ENCODE data around the gene NPEPL1.

Gene NPEPL1

DNA sequence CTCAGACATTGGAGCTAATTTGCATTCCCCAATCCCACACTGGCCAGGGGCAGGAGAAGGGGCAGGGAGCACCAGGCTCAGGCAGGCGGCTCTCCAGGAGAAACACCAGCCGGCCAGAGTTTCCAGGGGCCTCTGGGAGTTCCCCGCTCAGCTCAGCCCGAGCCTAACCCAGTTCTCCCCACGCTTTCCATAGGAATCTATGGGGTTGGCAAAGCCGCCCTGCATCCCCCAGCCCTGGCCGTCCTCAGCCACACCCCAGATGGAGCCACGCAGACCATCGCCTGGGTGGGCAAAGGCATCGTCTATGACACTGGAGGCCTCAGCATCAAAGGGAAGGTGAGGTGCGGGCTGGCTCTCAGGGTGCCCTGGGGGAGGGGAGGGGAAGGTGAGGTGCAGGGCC lies 8.2 kb downstream of the NPEPL1 start:
- no peak for DNase-seq (ENCODE audit: low read depth, low spot score)
- TF ChIP-seq, protein P1, sequence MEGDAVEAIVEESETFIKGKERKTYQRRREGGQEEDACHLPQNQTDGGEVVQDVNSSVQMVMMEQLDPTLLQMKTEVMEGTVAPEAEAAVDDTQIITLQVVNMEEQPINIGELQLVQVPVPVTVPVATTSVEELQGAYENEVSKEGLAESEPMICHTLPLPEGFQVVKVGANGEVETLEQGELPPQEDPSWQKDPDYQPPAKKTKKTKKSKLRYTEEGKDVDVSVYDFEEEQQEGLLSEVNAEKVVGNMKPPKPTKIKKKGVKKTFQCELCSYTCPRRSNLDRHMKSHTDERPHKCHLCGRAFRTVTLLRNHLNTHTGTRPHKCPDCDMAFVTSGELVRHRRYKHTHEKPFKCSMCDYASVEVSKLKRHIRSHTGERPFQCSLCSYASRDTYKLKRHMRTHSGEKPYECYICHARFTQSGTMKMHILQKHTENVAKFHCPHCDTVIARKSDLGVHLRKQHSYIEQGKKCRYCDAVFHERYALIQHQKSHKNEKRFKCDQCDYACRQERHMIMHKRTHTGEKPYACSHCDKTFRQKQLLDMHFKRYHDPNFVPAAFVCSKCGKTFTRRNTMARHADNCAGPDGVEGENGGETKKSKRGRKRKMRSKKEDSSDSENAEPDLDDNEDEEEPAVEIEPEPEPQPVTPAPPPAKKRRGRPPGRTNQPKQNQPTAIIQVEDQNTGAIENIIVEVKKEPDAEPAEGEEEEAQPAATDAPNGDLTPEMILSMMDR (IDR thresholded peaks at IDR 0.05; ENCODE audit: insufficient read depth, low read length, missing control alignments), result no peak
- CTCF ChIA-PET, result interaction anchor here (2.2 kb wide), 1 partner anchor 11 kb away, joined by 5 read pairs; no protein-coding TSS in a partner anchor
- no peak overlapping the region for H3K4me3 ChIP-seq (ENCODE audit: low read depth, low read length)
- POLR2A ChIA-PET, result no interaction called here

DNA sequence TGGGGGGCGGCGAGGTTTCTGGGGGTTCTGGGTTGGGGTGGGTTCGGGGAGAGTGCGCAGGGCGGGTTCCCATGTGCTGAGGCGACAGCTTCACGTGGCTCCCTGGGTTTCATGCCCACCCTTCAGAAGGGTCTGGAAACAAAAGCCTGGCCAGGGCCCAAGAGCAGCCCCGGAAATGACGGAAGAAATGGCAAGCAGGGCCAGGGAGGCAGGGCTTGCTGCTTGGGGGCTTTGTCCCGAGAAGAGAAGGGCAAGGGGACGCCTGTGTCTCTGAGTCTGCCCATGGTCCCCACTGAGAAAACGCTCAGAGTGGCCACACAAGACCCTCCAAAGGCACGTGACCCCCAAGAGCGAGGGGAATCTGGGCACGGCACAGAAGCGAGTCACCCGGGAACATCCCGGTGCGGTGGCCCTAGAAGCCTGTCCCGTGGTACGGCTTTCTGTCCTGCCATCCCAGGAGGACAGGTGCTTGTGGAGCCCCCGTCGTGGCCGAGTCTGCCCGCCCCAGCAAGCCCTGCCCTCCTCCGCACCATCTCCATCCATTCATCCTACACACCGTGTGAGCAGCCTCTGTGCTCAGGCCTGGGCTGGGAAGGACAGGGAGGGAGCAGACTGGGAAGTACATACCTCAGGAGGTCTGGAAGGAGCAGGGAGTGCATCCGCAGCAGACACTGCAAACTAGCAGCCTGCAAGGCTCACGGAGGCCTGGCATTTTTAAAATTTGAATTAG lies 9.0 kb downstream of the NPEPL1 start:
- ChIA-PET POLR2A (no interaction called here), CTCF (no interaction called here)
- TF ChIP-seq, protein P1 (IDR thresholded peaks at IDR 0.05; ENCODE audit: insufficient read depth, low read length, missing control alignments), result no peak
- H3K4me3 ChIP-seq (ENCODE audit: low read depth, low read length), result no peak overlapping the region
- no peak for DNase-seq (ENCODE audit: low read depth, low spot score)

DNA sequence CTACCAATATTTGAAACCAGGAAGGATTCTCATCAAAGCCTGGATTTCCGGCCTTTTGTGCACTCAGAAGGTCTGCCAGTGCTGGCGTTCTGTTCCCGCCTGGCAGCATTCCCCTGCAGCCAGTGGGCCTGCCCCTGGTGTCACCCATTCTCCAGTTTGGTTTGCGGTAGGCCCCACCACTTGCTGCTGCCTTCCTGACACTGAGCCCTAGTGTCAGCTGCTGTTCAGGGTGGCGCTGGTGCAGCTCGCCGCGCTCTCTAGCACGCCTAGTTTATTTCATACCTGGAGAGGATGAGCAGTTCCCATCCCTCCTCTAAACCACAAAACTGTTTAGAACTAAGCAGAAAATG lies 9.5 kb downstream of the NPEPL1 start:
- ChIA-PET POLR2A (no interaction called here), CTCF (no interaction called here)

DNA sequence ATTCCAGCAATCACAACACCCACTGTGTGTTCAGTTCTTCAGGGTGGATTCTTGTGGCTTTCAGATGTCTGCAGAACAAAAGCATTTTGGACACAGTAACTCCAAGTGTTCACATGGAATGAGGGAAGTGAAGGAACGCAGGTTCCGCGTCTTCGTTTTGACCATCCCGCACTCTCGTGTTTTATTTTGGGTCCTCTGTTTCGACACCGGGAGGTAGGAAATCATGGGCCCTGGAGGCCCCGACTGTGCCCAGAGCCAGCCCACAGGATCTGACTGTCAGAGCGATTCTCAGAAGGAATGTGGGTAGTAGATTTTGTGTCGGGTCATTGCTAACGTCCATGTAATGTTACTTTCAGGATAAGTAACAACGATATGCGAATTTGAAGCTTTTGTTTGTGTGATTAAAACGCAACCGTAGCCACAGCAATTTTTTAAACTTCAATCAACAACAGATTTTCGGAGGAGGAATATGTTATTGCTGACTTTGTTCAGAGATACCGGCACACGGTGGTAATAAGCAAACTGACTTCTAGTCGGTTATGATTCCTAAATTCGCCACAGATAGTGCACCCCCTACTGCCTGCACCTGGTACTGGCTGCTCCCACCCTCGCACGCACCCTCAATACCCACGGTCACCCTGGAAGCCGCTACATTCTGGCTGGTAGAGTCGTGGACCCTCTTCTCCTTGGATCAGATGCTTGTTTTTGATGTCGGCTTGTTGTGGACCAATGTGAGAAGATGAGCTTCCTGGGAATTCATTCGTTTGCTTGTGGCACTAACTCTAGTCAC lies 10.5 kb downstream of the NPEPL1 start:
- TF ChIP-seq, protein P1 (IDR thresholded peaks at IDR 0.05; ENCODE audit: insufficient read depth, low read length, missing control alignments), result no peak
- CTCF ChIA-PET, result interaction anchor here (0.7 to 0.9 kb wide), 2 partner anchors 10 to 220 kb away, joined by 3 read pairs; no protein-coding TSS in a partner anchor
- no peak for DNase-seq (ENCODE audit: low read depth, low spot score)

More for the DNA sequence above, 9.5 kb downstream of the NPEPL1 start:
- TF ChIP-seq, protein P1 (IDR thresholded peaks at IDR 0.05; ENCODE audit: insufficient read depth, low read length, missing control alignments), result no peak
- no peak overlapping the region for H3K4me3 ChIP-seq (ENCODE audit: low read depth, low read length)
- no peak for DNase-seq (ENCODE audit: low read depth, low spot score)

DNA sequence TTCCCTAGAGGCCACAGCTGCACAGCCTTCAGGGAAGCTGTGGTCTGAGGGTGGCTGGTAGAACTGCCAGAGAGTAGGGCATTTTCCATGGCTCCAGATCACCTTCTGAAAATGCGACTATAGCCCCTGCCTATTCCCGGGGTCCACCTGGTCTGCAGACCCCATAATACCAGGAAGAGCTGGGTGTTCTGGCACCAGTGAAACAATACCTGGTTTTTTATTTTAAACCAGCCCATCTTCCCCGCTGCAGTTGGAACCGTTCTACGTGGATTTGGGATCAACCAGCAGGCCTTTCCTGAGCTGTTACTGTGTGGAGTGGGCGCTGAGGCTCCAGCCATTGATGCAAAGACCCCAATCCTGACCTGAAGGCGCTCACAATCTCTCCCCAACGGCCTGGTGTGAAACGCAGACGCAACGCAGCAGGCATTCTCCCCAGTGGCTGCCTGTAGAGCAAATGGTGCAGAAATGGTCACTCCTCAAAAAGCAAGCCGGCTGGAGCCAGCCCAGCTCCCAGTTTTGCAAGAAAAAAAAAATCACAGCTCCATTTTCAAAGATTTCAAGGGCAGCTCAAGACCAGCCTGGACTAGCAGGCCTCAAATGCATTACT lies 11.3 kb downstream of the NPEPL1 start:
- CTCF ChIA-PET, result interaction anchor here (0.7 kb wide), 1 partner anchor 9 kb away, joined by 3 read pairs; no protein-coding TSS in a partner anchor
- POLR2A ChIA-PET, result no interaction called here
- no peak for DNase-seq (ENCODE audit: low read depth, low spot score)
- TF ChIP-seq, protein P1 (IDR thresholded peaks at IDR 0.05; ENCODE audit: insufficient read depth, low read length, missing control alignments), result no peak
- no peak overlapping the region for H3K4me3 ChIP-seq (ENCODE audit: low read depth, low read length)

More for the DNA sequence above, 10.5 kb downstream of the NPEPL1 start:
- H3K4me3 ChIP-seq (ENCODE audit: low read depth, low read length), result no peak overlapping the region
- POLR2A ChIA-PET, result no interaction called here
